HG03342 (cell line): ENCODE measurements around the gene NCKAP1.
"Not testable (repeated sequence)": the region's sequence is repeated elsewhere in the genome, so short reads cannot be mapped to it uniquely, and the experiment has no call there.

Experiments
- ATAC-seq: cut with Tn5 transposase; IDR thresholded peaks from one replicate; pipeline ENCODE4 v1.9.1; 2021; ENCODE audit warnings: mild to moderate bottlenecking, moderate library complexity; ENCODE audit not compliant: unreplicated experiment

NCKAP1 gene

DNA sequence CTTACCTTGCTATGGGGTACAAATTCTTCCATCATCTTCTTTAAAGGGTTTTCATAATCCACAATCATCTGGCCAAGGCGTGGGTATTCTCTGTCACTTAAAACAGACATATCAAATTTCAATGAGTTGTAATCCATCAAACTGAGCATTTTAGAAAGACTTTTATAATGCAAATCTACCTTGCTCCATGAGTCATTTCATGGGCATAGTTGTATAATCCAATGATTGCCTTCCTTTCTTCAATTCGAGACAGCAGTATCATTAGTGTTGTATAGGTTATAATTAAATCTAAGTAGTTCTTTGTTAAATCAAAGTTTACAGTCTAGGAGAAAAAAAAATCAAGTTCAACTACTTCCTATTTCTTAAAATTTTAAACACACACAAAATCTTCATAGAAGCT is 36.3 kb downstream of the NCKAP1 start:
- no peak for ATAC-seq

DNA sequence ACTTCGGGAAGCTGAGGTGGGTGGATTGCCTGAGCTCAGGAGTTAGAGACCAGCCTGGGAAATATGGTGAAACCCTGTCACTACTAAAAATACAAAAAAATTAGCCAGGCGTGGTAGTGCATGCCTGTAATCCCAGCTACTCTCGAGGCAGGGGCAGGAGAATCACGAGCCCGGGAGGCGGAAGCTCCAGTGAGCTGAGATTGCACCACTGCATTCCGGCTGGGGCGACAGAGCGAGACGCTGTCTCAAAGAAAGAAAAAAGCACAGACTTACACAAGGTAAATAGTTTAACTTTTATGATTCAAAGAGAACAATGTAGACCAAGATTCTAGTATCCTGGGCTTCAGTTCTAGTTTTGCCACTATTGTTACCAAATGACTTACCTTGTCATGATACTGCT is 37.4 kb downstream of the NCKAP1 start:
- no peak for ATAC-seq

DNA sequence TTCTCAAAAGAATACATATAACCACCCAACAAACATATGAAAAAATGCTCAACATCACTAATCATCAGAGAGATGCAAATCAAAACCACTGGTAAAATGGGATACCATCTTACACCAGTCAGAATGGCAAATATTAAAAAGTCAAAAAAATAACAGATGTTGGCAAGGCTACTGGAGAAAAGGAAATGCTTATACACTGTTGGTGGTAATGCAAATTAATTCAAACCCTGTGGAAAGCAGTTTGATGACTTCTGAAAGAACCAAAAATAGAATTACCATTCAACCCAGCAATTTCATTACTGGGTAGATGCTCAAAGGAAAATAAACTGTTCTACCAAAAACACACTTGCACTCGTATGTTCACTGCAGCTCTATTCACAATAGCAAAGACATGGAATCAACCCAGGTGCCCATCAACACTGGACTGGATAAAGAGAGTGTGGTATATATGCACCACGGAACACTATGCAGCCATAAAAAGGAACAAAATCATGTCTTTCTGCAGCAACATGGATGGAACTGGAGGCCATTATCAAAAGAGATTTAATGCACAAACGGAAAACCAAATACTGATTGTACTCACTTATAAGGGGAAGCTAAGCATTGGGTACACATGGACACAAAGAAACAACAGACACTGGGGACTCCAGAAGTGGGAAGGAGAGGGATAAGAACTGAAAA is 38.8 kb downstream of the NCKAP1 start:
- ATAC-seq: no peak

DNA sequence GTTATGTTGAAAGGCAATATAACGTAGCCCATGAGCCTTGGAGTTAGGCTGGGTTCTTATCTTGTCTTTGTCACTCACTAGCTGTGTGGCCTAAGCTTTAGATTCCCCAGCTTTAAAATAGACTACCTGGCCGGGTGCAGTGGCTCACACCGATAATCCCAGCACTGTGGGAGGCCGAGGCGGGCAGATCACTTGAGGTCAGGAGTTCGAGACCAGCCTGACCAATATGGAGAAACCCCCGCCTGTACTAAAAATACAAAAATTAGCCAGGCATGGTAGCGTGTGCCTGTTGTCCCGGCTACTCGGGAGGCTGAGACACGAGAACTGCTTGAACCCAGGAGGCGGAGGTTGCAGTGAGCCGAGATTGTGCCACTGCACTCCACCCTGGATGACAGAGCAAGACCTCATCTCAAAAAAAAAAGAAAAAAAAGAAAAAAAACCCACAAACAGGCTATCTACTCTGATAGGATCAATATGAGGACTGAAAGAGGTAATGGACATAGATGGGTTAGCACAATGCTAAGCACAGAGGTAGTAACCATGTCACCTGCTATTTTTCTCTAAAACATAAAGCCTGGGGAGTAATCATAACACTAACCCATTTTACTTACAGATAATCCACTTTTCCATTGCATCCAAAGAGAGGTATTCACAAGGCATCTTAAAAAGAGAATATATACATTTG is 43.9 kb downstream of the NCKAP1 start:
- ATAC-seq: no peak

DNA sequence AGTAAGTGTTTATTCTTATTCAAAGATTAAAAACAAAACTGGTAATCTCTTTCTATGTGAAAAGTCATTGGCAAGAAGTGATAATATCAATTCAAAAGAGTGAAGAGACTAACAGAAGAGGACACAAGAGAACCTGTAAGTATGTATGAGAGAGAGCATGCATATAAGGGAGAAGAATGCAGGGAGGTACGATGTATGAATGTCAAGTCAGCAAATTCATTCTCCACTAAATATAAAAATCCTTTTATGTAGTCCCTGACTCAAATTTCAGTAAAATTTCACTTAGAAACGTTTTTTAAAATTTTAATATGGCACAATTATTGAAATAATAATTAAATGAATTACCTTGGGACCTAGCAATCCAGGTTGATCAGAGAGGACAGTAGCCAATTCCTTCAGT is 55.3 kb downstream of the NCKAP1 start:
- no peak for ATAC-seq

DNA sequence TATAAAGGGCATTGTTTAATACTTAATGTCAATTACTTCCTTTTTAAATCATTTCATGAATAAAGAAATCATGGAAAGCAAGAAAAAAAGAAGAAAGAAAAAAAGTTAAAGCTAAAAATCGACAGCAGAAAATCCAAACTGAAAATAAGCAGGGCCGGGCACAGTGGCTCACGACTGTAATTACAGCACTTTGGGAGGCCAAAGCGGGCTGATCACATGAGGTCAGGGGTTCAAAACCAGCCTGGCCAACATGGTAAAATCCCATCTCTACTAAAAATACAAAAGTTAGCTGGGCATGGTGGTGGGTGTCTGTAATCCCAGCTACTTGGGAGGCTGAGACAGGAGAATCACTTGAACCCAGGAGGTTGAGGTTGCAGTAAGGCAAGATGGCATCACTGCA is 56.8 kb downstream of the NCKAP1 start:
- not testable (repeated sequence) for ATAC-seq

DNA sequence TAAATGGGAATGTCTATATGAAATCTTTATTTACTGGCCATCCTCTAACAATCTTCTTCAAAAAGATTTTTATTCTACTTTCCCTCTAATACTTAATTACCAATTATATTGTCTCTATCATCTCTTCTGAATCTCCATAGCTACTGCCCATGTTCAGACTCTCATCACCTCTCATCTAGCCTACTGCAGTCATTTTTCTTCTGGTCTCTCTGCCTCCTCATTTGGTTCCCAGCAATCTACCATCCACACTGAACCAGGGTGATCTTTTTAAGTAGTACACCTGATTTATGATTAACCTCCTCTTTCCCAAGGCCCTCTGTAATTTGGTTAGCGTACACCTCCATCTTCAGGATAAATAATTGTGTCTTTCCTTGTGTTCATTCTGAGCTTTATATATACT is 57.6 kb downstream of the NCKAP1 start:
- no peak for ATAC-seq

DNA sequence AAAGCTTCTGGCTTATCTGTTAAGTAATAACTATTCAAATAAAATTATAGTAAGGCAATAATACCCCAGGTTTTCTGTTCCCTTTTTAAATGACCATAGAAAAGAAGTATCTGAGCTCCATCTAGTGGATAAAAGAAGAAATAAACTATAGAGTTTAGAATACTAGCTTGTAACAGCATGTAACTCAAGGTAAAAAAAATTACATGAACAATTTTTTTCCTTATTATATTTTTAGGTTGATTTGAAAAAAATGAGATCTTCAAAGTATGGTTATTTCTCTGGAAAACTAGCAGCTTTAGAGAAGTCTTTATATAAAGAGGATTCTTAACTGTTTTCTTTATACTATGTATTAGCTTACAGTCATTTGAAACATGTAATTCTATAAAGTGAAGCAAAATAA is 58.1 kb downstream of the NCKAP1 start:
- peak; percentile 76 for ATAC-seq

DNA sequence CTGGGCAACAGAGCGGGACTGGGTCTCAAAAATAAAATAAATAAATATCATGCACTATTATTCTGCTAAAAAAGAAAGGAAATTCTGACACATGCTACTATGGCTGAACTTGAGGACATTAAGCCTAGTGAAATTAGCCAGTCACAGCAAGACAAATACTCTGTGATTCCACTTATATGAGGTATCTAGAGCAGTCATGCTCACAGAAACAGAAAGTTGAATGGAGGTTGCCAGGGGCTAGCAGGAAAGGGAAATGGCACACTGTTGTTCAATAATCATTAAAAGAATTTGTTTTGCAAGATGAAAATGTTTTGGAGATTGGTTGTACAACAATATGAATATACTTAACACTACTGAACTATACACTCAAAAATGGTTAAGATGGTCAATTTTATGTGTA is 60.8 kb downstream of the NCKAP1 start:
- peak; percentile 50 for ATAC-seq

DNA sequence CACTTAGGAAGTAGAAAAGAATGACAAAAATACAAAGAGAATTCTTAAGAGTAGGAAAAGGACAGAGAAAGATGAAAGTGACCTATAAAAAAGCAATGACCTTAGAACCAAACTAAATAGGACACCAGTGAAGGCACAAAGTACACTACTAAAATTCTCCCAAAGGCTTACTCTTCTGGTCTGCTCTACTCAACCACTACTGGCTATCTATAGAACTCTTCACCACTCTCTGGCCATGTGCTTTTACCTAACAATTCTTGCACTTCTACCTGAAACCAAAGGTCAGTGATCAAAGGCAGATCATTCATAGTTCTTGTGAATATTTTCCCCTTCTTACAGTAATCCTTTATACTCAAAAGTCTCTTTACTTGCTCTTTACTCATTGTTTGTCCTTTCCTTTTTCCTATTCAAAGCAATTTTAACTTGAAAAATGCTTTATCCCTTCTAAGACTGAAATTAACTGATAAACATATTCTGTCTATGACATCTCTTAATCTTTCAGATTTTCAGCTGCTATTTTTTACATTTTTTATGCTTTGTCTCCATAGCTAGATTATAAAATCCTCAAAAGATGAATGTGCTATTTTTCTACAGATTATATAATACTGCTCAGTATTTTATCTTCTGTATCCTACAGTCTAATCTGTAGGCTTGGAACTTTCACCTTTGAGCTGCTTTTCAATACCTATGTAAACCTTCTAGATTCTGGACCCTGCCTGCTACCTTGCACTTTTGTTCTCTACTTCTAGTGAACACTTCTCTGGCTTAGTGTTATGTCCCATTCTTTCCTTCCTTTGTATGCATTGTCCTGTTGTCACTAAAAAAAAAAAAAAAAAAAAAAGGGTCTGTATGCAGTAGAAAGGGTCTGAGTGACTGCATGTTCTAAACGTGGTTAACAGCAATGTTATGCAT is 64.6 kb downstream of the NCKAP1 start:
- ATAC-seq: no peak

DNA sequence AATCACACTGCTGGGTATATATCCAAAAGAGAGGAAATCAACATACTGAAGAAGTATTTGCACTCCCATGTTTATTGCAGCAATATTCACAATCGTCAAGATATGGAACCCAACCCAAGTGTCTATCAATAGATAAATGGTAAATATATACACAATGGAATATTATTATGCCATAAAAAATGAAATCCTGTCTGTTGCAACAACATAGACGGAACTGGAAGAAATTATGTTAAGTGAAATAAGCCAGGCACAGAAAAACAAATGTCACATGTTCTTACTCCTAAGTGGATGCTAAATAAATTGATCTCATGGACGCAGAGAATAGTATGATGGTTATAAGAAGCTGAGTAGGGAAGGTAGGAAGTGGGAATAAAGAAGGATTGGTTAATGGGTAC is 65.7 kb downstream of the NCKAP1 start:
- no peak for ATAC-seq

DNA sequence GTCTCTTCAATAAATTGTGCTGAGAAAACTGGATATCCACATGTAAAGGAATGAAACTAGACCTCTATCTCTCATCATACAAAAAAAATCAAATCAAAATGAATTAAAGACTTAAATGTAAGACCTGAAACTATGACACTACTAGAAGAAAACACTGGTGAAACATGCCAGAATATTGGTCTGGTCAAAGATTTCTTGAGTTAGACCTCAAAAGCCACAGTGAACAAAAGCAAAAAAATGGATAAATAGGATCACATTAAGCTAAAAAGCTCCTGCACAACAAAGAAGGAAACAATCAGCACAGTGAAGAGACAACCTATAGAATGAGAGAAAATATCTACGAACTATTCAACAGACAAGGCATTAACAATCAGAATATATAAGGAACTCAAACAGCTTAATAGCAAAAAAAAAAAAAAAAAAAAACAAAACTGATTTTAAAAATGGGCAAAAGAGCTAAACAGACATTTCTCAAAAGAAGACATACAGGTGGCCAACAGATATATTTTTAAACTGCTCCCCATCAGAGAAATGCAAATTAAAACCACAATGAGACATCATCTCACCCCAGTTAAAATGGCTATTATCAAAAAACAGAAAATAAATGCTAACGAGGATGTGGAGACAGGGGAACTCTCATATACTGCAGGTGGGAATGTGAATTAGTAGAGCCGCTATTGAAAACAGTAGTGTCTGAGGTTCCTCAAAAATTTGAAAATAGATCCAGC is 66.3 kb downstream of the NCKAP1 start:
- no peak for ATAC-seq

DNA sequence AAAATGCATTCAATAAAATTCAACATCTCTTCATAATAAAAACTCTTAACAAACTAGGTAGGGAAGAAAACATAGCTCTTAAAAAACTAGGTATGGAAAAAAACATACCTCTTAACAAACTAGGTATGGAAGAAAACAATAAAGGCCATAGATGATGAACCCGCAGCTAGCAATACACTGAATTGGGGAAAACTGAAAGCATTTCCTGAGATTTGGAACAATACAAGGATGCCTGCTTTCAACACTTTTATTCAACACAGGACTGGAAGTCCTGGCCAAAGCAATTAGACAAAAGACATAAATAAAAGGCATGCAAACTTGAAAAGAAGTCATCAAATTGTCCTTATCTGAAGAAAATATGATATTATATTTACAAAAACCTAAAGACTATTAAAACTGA is 67.8 kb downstream of the NCKAP1 start:
- no peak for ATAC-seq

DNA sequence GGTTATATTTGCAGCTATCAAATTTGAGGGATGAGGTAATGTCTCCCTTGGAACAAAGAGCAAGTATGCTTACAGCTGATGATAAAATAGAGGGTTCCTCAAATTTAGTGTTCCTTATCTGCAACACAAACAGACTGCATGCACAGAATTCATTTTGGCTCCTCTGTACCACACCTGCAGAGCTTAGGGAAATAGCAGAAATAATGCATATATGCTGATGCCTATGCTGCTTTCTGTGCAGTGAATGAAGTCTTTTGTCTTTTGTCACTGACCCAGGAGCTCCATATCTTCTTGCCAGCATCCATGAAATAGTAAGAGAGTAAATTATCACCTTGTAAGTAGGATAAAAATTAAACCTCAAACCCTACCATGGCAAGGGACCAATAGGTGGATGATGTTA is 69.8 kb downstream of the NCKAP1 start:
- ATAC-seq: no peak

DNA sequence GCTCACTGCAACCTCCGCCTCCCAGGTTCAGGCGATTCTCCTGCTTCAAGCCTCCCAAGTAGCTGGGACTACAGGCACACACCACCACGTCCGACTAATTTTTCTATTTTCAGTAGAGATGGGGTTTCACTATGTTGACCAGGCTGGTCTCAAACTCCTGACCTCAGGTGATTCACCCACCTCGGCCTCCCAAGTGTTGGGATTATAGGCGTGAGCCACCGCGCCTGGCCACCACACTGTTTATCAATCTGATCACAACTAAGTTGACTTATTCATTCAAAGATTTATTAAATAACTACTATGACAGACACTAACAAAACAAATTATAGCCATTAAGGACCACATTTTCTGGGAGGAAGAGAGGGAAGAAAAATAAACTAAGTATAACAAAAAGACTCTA is 71.9 kb downstream of the NCKAP1 start:
- not testable (repeated sequence) for ATAC-seq

DNA sequence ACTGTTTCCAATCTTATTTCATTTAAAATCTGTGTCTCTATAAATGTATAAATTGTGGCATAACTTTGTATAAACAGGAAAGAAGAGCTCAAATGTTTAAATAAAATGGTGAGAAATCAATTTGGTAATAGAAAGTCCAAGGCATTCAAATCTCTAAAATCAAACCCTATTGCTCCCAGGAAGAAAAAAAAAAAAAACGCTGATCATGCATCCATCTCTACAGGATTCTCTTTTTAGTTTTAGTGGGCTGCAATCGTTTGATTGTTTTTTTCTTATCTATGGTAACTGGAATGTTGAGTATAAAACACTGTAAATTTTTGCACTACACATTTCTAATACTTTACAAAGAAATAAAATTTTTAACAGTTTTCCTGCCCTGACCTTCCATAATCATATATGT is 75.6 kb downstream of the NCKAP1 start:
- no peak for ATAC-seq

DNA sequence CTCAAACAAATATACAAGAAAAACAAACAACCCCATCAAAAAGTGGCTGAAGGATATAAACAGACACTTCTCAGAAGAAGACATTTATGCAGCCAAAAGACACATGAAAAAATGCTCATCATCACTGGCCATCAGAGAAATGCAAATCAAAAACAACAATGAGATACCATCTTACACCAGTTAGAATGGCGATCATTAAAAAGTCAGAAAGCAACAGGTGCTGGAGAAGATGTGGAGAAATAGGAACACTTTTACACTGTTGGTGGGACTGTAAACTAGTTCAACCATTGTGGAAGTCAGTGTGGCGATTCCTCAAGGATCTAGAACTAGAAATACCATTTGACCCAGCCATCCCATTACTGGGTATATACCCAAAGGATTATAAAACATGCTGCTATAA is 77.4 kb downstream of the NCKAP1 start:
- ATAC-seq: not testable (repeated sequence)

DNA sequence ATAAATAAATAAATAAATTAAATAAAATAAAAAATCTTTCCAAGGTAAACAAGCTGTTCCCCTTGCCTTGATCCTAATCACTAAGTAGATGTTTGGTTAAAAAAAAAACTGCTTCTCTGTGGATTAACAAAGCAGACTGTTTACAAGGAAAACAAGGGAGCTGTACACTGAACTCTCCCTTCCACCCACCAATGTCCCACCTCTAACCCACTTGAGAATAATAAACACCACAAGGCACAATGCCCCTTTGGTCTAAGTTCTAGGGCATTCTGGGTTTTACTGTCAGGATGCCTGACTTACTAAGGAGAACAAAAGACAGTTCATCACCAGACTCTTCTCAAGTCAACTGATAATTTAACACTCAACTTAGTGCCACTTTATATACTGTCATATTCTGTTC is 83.5 kb downstream of the NCKAP1 start:
- no peak for ATAC-seq

DNA sequence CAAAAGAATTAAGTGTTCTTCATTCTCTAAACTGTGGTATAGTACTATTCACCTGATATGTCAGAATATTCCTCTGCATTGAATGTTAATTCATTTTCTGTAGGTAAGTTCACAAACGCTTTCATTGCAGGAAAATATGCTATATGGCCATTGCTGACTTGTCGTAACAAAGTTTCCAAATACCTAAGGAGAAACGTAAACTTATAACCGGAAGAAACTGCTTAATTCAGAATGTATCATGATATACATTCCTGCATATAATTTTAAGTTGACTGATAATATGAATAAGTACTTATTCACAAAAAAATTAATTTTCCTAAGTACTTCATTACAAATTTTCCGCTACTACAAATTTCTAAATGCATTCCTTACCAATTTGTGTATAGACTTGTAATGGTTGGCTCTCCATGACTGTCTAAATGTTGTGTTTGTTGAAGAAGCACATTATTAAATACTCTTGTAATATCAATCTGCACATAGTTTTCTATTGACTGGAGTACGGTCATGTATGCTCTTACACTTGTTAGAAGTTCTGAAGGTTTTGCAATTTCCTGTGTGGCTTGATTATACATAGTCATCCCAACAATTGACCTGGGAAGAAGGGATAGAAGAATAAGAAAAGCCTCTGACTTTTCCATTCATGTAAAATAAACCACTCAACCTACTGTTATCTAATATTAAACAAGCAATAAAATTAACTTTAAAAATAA is 85.4 kb downstream of the NCKAP1 start:
- ATAC-seq: no peak

DNA sequence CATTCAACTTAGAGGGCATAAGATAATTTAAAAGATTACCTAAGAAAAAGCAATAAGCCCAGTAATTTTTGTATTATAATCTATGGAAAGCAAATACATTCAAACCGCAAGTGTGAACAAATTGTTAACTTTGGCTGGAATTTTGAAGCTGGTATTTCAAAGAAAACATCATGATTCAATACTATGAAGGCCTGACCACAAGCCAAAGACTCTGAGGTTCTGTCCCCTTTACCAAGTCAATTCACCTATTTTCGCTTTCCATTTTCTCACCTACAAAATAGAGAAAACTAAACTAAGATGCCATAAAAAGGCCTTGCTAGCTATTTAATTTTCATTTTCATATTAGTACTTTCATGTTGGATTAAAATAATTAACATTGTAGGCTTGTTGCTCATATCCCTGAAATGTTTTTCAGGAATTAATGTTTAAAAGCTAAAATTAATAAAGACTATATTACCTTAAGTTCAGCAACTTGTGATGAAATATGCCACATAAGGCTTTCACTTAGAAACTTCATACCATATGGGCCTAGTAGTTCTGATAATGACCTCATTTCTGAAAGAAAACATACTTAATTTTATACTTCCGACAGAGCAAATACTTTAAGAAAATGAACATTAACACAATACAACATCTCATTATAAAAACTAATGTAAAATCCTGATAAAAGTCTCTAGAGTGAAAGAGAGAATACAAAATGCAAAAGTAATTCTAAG is 86.2 kb downstream of the NCKAP1 start:
- ATAC-seq: peak; percentile 59
